SU-DHL-6 (cell line): ENCODE measurements around the gene ACVR1.

Source experiments
- EZH2phosphoT487 ChIP-seq: fragments of 200-600 bp; sonication (generic), shearing (Covaris generic); conservative IDR thresholded peaks from 2 replicates; pipeline ENCODE4 v1.6.1; 2018; ENCODE audit warnings: mild to moderate bottlenecking, antibody characterized with exemption, low read length, moderate library complexity, mixed read lengths
- TF ChIP-seq, protein P1 (sequence below): fragments of 200-600 bp; sonication (generic); IDR thresholded peaks from one replicate; pipeline ENCODE4 v1.5.1; 2017; ENCODE audit warnings: antibody characterized with exemption, mild to moderate bottlenecking, low read length, moderate library complexity; ENCODE audit not compliant: insufficient read depth, poor library complexity, severe bottlenecking

GRCh38 chr2:157831573-157832315, 44.4 kb downstream of the ACVR1 start:
- TF ChIP-seq, protein P1, sequence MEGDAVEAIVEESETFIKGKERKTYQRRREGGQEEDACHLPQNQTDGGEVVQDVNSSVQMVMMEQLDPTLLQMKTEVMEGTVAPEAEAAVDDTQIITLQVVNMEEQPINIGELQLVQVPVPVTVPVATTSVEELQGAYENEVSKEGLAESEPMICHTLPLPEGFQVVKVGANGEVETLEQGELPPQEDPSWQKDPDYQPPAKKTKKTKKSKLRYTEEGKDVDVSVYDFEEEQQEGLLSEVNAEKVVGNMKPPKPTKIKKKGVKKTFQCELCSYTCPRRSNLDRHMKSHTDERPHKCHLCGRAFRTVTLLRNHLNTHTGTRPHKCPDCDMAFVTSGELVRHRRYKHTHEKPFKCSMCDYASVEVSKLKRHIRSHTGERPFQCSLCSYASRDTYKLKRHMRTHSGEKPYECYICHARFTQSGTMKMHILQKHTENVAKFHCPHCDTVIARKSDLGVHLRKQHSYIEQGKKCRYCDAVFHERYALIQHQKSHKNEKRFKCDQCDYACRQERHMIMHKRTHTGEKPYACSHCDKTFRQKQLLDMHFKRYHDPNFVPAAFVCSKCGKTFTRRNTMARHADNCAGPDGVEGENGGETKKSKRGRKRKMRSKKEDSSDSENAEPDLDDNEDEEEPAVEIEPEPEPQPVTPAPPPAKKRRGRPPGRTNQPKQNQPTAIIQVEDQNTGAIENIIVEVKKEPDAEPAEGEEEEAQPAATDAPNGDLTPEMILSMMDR: no peak
- no peak for TF ChIP-seq EZH2phosphoT487
